T-helper 1 cell treated with Interleukin-12 subunit alpha and Interleukin-12 subunit beta and Interleukin-4 antibody, amounts not matched to agents 30 μg/mL and 1 μg/mL, for 36 hours (primary cell): Measurements from ENCODE around the gene ARID4B.
"Not testable (repeated sequence)": the region's sequence is repeated elsewhere in the genome, so short reads cannot be mapped to it uniquely, and the experiment has no call there.

Source experiments
- H3K27ac Mint-ChIP-seq: one replicate; pipeline ENCODE4 v1.8.0; 2021; ENCODE audit warnings: mild to moderate bottlenecking, mixed read lengths
- H3K27me3 Mint-ChIP-seq: one replicate; pipeline ENCODE4 v1.8.0; 2021; ENCODE audit warnings: low read depth, mixed read lengths
- H3K36me3 Mint-ChIP-seq: one replicate; pipeline ENCODE4 v1.8.0; 2021; ENCODE audit warnings: low read depth, mixed read lengths
- H3K4me1 Mint-ChIP-seq: one replicate; pipeline ENCODE4 v1.8.0; 2021; ENCODE audit warnings: low read depth, mixed read lengths
- H3K4me3 Mint-ChIP-seq: one replicate; pipeline ENCODE4 v1.8.0; 2021; ENCODE audit warnings: mild to moderate bottlenecking, moderate library complexity, mixed read lengths
- H3K9me3 Mint-ChIP-seq: one replicate; pipeline ENCODE4 v1.8.0; 2021; ENCODE audit warnings: mixed read lengths

The ARID4B gene

GRCh38 chr1:235215453-235215852 is 112.5 kb downstream of the ARID4B start:
- H3K27ac Mint-ChIP-seq: peak overlapping the region; percentile 65
- peaks cover 27% of the 10 kb centered on the region for H3K36me3 Mint-ChIP-seq
- no peaks in the 10 kb centered on the region for H3K27me3 Mint-ChIP-seq
- peaks cover 10% of the 10 kb centered on the region for H3K4me1 Mint-ChIP-seq
- no peaks in the 10 kb centered on the region for H3K9me3 Mint-ChIP-seq
- H3K4me3 Mint-ChIP-seq: no peak overlapping the region

- H3K4me3 Mint-ChIP-seq, H3K4me1 Mint-ChIP-seq, H3K27ac Mint-ChIP-seq, H3K27me3 Mint-ChIP-seq, H3K9me3 Mint-ChIP-seq: not testable (repeated sequence)
- peaks cover 28% of the 10 kb centered on the region for H3K36me3 Mint-ChIP-seq
Measured at GRCh38 chr1:235214962-235215361, 113.0 kb downstream of the ARID4B start.

GRCh38 chr1:235213752-235214151 is 114.2 kb downstream of the ARID4B start:
- Mint-ChIP-seq H3K4me1 (peaks cover 10% of the 10 kb centered on the region), H3K36me3 (peaks cover 23% of the 10 kb centered on the region), H3K27ac (no peak overlapping the region), H3K4me3 (peak overlapping the region; percentile 10), H3K9me3 (no peaks in the 10 kb centered on the region), H3K27me3 (no peaks in the 10 kb centered on the region)

GRCh38 chr1:235211517-235211916 is 116.5 kb downstream of the ARID4B start:
- H3K4me1 Mint-ChIP-seq: peaks cover 20% of the 10 kb centered on the region
- no peak overlapping the region for H3K27ac Mint-ChIP-seq
- peaks cover 29% of the 10 kb centered on the region for H3K36me3 Mint-ChIP-seq

GRCh38 chr1:235207209-235207565 is 120.8 kb downstream of the ARID4B start:
- Mint-ChIP-seq H3K4me1 (peaks cover 19% of the 10 kb centered on the region), H3K27me3 (no peaks in the 10 kb centered on the region), H3K27ac (peak overlapping the region; percentile 86), H3K9me3 (no peaks in the 10 kb centered on the region), H3K36me3 (peaks cover 30% of the 10 kb centered on the region), H3K4me3 (peak overlapping the region; percentile 43)

More at GRCh38 chr1:235211517-235211916, 116.5 kb downstream of the ARID4B start:
- no peaks in the 10 kb centered on the region for H3K27me3 Mint-ChIP-seq
- H3K4me3 Mint-ChIP-seq: no peak overlapping the region
- no peaks in the 10 kb centered on the region for H3K9me3 Mint-ChIP-seq

- Mint-ChIP-seq H3K27ac (peak overlapping the region; percentile 86), H3K9me3 (no peaks in the 10 kb centered on the region), H3K4me3 (peak overlapping the region; percentile 43), H3K36me3 (peaks cover 25% of the 10 kb centered on the region), H3K27me3 (no peaks in the 10 kb centered on the region), H3K4me1 (peaks cover 18% of the 10 kb centered on the region)
Measured at GRCh38 chr1:235206533-235207208, 121.3 kb downstream of the ARID4B start.

GRCh38 chr1:235205687-235206086 is 122.3 kb downstream of the ARID4B start:
- Mint-ChIP-seq H3K4me3 (no peak overlapping the region), H3K27ac (peak overlapping the region; percentile 37), H3K4me1 (peaks cover 18% of the 10 kb centered on the region), H3K27me3 (no peaks in the 10 kb centered on the region), H3K9me3 (no peaks in the 10 kb centered on the region), H3K36me3 (peaks cover 23% of the 10 kb centered on the region)

- Mint-ChIP-seq H3K27me3 (no peaks in the 10 kb centered on the region), H3K36me3 (peaks cover 23% of the 10 kb centered on the region), H3K27ac (no peak overlapping the region), H3K9me3 (no peaks in the 10 kb centered on the region), H3K4me1 (peaks cover 21% of the 10 kb centered on the region), H3K4me3 (no peak overlapping the region)
Measured at GRCh38 chr1:235203428-235203827, 124.6 kb downstream of the ARID4B start.

GRCh38 chr1:235202447-235202846 is 125.5 kb downstream of the ARID4B start:
- not testable (repeated sequence) for H3K27me3 Mint-ChIP-seq

GRCh38 chr1:235199441-235199840 is 128.5 kb downstream of the ARID4B start:
- Mint-ChIP-seq H3K27me3 (no peaks in the 10 kb centered on the region), H3K9me3 (no peaks in the 10 kb centered on the region), H3K4me1 (peaks cover 3% of the 10 kb centered on the region), H3K36me3 (peaks cover 15% of the 10 kb centered on the region), H3K4me3 (no peak overlapping the region), H3K27ac (no peak overlapping the region)

More at GRCh38 chr1:235202447-235202846, 125.5 kb downstream of the ARID4B start:
- Mint-ChIP-seq H3K36me3 (peaks cover 23% of the 10 kb centered on the region), H3K4me1 (peaks cover 19% of the 10 kb centered on the region)
- not testable (repeated sequence) for H3K9me3 Mint-ChIP-seq, H3K4me3 Mint-ChIP-seq, H3K27ac Mint-ChIP-seq

- H3K36me3 Mint-ChIP-seq: peaks cover 20% of the 10 kb centered on the region
Measured at GRCh38 chr1:235190431-235190830, 137.5 kb downstream of the ARID4B start.

GRCh38 chr1:235187316-235187715 is 140.7 kb downstream of the ARID4B start:
- no peaks in the 10 kb centered on the region for H3K27me3 Mint-ChIP-seq

More at GRCh38 chr1:235190431-235190830, 137.5 kb downstream of the ARID4B start:
- no peak overlapping the region for H3K27ac Mint-ChIP-seq
- H3K27me3 Mint-ChIP-seq: no peaks in the 10 kb centered on the region
- peaks cover 3% of the 10 kb centered on the region for H3K4me1 Mint-ChIP-seq
- H3K9me3 Mint-ChIP-seq: no peaks in the 10 kb centered on the region
- H3K4me3 Mint-ChIP-seq: no peak overlapping the region

GRCh38 chr1:235181561-235182245 is 146.3 kb downstream of the ARID4B start:
- no peaks in the 10 kb centered on the region for H3K27me3 Mint-ChIP-seq
- peak overlapping the region; percentile 12 for H3K27ac Mint-ChIP-seq
- H3K9me3 Mint-ChIP-seq: no peaks in the 10 kb centered on the region
- peaks cover 15% of the 10 kb centered on the region for H3K4me1 Mint-ChIP-seq
- peaks cover 29% of the 10 kb centered on the region for H3K36me3 Mint-ChIP-seq
- no peak overlapping the region for H3K4me3 Mint-ChIP-seq

More at GRCh38 chr1:235187316-235187715, 140.7 kb downstream of the ARID4B start:
- peaks cover 16% of the 10 kb centered on the region for H3K36me3 Mint-ChIP-seq
- H3K4me1 Mint-ChIP-seq: peaks cover 8% of the 10 kb centered on the region
- H3K27ac Mint-ChIP-seq: no peak overlapping the region
- no peaks in the 10 kb centered on the region for H3K9me3 Mint-ChIP-seq
- H3K4me3 Mint-ChIP-seq: no peak overlapping the region

- Mint-ChIP-seq H3K27ac (no peak overlapping the region), H3K9me3 (no peaks in the 10 kb centered on the region), H3K4me3 (no peak overlapping the region), H3K4me1 (peaks cover 15% of the 10 kb centered on the region), H3K27me3 (no peaks in the 10 kb centered on the region), H3K36me3 (peaks cover 33% of the 10 kb centered on the region)
Measured at GRCh38 chr1:235180916-235181460, 147.0 kb downstream of the ARID4B start.

GRCh38 chr1:235176486-235176885 is 151.5 kb downstream of the ARID4B start:
- H3K4me3 Mint-ChIP-seq: no peak overlapping the region
- H3K9me3 Mint-ChIP-seq: no peaks in the 10 kb centered on the region
- no peak overlapping the region for H3K27ac Mint-ChIP-seq
- H3K36me3 Mint-ChIP-seq: peaks cover 29% of the 10 kb centered on the region
- peaks cover 3% of the 10 kb centered on the region for H3K4me1 Mint-ChIP-seq
- H3K27me3 Mint-ChIP-seq: no peaks in the 10 kb centered on the region
